Pulmonary artery endothelial cell (primary cell): ENCODE measurements around the gene TUBA3D. TPM values are rescaled to one million over a fixed set of nuclear protein-coding genes. Genes with fewer than 3 reads are reported as not detected.

Experiments used
- total RNA-seq: library from RNA; depleted of rRNA; stranded (reverse); fragments of >200 nt; gene quantifications from 2 replicates; pipeline ENCODE4 v1.2.3, GENCODE V29; 2014

TUBA3D gene
- total RNA-seq, 1 donor from 2014 or later = not detected

Other genes with a start within 250 kb of the TUBA3D start
- 0.07 TPM in 1 of 2 replicates, not detected in the other for gene RAB6D, start 112.0 kb upstream of the TUBA3D start, total RNA-seq
- 69.9 and 87.8 TPM in 2 replicates for gene MZT2A, start 16.3 kb downstream of the TUBA3D start, total RNA-seq
- gene CCDC74A, start 51.8 kb downstream of the TUBA3D start, total RNA-seq = 3.4 and 3.8 TPM in 2 replicates